ENCODE measurements around the gene LAMA2. TPM values are rescaled to one million over a fixed set of nuclear protein-coding genes. Genes with fewer than 3 reads are reported as not detected.

Gene LAMA2
- total RNA-seq, 4 donors from 2014 or later: 154 to 331 (median 241) TPM

DNA sequence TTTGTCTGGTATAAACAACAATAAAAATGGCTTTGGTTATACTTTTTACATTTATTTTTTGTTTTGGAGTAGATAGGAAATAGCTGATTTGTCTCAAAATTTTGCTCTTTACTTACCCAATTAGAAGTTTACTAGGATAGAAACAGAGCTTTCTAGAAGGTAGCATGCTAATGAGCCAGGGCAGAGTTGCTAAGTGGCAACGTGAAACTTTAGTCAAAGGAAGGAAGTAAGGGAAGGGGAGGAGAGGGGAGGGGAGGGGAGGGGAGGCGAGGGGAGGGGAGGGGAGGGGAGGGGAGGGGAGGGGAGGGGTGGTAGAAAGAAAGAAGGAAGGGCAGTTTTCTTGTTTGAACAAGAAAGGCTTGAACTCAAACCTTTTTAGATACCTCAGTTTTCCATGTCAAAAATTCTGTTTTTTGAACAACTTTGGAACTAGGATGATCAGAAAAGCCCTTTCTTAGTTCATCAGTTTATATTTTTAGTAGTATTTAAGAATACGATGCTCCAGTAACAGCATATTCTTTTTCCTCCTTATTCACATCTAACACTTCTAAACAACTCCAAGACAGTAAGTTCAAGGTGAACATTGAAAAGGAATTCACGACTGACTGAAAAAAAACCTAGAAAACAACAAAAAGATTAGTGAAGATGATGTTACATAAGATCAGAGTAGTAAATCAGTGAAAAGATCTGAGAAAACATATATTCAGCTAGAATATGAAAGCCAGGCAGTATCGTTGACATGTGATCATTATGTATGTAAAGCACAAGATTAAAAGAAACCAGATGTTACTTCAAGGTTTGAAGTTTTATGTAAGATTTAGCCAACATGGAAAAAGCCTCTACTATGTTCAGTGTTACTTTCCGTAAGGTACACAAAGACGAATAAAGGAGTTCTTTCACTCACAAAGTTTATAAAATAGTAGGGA lies 563.6 kb downstream of the LAMA2 start:
- TF ChIP-seq CTCF (IDR thresholded peaks at IDR 0.05; ENCODE audit: low read depth): no peak

DNA sequence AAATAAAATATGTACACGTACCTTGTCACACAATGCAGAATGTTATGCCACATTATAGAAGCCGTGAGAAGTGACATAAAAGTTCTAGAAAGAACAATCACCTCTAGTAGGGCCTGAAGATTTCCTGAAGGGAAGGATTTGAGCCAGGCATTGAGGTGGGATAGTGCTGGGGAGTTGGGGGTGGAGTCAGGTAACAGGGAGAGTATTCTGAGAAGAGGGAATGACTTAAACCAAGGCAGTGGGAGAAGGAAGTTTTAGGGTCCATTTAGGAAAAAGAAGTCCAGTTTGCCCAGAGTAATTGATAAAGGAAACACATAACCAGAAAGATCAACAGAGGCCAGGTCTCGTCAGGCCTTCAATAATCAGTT lies 564.2 kb downstream of the LAMA2 start:
- no peak for TF ChIP-seq CTCF (IDR thresholded peaks at IDR 0.05; ENCODE audit: low read depth)

DNA sequence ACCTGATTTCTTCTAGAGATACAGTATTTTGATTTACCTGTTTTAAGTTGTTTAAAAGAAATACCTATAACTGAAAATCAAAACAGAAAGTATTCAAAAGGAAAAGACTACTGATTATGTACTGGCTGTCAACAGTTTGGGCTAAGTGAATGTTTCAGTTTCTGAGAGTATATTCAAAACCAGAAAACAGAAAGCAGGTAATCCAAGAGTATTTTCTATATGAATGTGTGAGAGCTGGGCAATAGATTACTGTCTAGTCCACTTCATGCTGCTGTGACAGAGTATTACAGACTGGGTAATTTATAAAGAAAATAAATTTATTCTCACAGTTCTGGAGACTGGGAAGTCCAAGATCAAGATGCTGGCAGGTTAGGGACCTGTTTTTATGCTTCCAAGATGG lies 566.0 kb downstream of the LAMA2 start:
- TF ChIP-seq CTCF (IDR thresholded peaks at IDR 0.05; ENCODE audit: low read depth): no peak

GRCh38 chr6:129451187-129451586 lies 568.2 kb downstream of the LAMA2 start:
- no peak for TF ChIP-seq CTCF (IDR thresholded peaks at IDR 0.05; ENCODE audit: low read depth)

GRCh38 chr6:129453073-129453472 lies 570.1 kb downstream of the LAMA2 start:
- no peak for TF ChIP-seq CTCF (IDR thresholded peaks at IDR 0.05; ENCODE audit: low read depth)

- no peak for TF ChIP-seq CTCF (IDR thresholded peaks at IDR 0.05; ENCODE audit: low read depth)
These were observed 571.5 kb downstream of the LAMA2 start for GRCh38 chr6:129454488-129454887.

DNA sequence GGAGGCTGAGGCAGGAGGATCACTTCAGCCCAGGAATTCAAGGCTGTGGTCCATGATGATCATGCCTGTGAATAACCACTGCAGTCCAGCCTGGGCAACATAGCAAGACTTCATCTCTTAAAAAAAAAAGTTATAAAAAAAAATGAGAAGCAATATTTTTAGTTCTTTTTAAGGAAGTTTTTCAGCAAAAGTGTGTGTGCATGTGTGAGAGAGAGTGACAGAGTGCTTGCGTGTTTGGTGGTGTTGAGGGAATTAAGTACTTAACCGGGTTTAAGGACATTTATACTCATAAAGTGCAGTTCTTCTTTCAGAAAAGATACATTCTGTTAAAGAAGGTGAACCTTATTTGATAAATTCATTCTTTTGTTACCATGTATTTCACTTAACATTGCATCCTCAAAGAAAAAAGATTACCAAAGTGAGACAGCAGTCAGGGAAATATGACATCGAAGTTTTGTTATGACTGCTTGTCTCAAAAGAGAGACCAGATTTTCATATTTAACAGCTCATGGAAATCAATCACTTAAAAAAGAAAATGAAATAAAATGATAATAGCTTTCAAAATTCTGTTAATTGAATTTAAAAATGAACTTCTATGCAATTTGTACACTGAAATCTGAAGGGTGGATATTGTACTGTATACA lies 572.3 kb downstream of the LAMA2 start:
- TF ChIP-seq CTCF (IDR thresholded peaks at IDR 0.05; ENCODE audit: low read depth): no peak

Data from subcutaneous adipose tissue (tissue), 4 donors.